GM18507 (cell line): ENCODE data around the gene MSANTD7.
"Not testable (repeated sequence)": the region's sequence is repeated elsewhere in the genome, so short reads cannot be mapped to it uniquely, and the experiment has no call there.

ENCODE experiments used
- DNase-seq: peaks from one replicate; pipeline ENCODE4 v3.0.0; 2011; ENCODE audit warnings: low read depth; ENCODE audit not compliant: insufficient read length; ENCODE audit errors: extremely low spot score
- FAIRE-seq: peaks from 2 replicates; lab custom pipeline; 2011; peaks lifted over from hg19 to GRCh38; lab: Jason Lieb, UNC

Gene MSANTD7

DNA sequence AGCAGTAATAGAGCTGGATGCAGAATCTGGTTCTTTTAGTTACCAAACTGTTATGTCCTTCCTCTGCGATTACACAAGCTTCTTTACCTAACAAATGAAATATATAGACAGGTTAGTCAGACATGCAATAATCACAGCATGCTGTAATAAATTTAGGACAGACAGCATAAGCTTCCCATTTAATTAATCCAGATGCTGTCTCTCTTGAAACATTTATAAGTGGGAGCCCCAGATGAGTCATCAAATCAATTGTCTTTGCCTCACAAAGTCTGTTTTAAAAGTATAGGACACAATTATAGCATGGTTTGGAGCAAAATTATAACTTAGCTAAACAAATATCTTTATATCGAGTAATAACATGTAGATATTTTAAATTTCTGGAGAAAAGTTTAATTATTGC is 1.9 kb upstream of the MSANTD7 start:
- DNase-seq = no peak
- no peak for FAIRE-seq

DNA sequence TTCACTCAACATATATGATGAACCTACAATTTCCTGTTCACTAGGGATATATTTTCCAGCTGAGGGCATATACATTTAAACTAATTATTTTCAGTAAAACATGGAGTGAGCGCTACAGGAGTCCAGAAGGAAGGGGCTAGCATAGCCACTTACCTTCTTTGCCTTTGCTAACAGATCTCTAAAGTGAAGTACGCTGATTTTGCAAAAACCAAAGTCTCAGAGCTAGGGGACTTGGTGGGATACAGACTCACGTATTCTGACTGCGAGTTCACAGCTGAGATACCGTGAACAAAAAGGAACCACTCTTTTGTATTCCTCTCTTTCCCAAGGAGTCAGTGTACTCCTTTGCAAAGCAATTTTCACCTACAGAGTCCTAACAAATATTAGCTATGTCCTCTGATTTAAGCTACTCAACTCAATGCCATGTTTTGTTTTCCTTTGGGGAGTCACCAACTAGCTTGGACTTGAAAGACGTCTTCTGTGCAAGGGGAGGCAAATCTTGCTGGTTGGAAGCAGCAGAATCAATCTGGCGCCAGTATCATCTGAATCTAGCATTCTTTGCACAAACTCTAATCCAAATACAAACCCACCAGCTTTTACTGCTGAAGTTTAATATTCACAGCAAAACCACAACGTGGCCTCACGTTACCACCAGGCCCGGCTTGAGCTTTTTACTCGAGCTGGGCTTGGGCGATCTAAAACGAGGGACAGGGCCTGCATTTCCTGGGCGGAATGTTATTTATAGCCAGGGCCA is 926 bp upstream of the MSANTD7 start:
- FAIRE-seq (no peak), DNase-seq (no peak)

DNA sequence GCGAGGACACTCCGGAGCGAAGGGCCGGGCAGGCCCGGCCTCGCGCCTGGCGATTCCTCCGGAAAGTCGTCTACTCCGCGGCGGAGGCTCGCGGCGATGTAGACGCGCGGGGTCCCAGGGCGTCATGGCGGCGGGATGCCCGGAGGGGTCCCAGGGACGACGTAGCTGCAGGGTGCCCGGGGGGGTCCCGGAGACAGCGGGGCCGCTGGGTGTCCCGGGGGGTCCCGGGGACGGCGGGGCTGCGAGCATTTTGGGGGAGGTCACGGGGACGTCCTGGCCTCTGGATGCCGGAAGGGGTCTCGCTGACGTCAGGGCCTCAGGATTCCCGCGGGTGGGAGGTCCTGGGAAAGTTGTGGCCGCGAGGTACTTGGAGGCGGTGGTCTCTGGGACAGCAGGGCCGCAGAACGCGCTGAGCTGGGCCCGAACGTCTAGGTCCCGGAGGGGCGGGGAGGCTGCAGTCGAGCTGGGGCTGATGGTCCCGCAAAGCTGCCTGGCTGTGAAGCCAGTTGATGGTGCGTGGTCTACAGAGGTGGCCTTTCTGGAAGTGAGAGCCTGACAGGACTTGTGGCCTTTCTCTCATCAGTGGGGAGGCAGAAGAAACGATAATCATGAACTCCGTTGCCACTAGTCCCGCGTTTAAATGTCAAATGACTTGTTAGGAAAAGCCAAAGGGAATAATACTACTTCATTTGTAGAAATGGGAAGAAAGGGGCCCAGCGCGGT is 637 bp downstream of the MSANTD7 start:
- peak; percentile 12 for DNase-seq
- no peak for FAIRE-seq

DNA sequence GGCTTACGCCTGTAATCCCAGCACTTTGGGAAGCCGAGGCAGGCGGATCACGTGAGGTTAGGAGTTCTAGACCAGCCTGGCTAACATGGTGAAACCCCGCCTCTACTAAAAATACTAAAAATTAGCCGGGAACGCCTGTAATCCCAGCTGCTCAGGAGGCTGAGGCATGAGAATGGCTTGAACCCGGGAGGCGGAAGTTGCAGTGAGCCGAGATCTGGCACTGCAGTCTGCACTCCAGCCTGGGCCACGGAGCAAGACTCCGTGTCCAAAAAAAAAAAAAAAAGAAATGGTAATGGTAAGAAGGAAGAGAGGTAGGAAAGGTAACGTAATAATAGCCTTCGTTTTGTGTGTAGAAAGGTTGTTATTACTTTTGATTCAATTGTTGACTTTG is 1.2 kb downstream of the MSANTD7 start:
- FAIRE-seq (no peak), DNase-seq (no peak)

DNA sequence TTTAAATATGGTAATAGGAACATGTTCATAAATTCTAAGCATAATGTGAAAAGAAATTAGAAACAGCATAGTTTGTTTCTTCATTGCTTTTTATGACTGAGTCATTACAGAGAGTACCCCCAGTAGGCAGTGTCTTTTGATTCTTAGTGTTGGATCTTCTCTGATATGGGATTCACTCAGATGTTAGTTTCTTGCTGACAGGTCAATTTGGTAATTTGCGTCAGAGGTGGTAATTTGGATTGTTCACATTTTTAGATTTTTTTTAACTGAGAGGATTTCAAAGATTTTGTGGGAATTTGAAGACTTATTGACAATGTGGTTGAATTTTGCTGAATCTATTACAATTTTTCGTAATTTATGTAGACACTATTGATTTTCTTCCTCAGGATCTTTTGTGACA is 2.1 kb downstream of the MSANTD7 start:
- FAIRE-seq (no peak), DNase-seq (no peak)

DNA sequence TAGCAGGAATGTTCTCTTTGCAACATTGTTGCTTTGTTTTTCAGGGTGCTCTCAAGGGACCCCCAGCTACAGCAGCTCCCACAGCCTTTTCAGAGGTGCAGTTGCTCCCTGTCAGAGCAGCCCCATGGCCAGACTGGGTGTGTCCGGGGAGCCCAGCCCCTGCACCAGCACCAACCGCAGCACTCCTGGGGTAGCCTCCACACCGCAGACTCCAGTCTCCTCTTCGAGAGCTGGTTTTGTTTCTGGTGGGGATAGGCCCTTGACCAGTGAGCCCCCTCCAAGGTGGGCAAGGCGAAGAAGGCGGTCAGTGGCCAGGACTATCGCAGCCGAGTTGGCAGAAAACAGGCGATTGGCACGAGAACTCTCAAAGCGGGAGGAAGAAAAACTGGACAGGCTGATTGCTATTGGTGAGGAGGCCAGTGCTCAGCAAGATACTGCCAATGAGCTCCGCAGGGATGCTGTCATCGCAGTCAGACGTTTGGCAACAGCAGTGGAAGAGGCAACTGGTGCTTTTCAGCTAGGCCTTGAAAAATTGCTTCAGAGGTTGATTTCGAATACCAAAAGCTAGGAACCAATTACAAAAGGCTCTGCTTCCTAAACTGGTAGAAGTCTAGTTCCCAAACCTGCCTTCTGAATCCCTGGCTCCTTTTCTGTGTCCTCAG is 5.4 kb downstream of the MSANTD7 start:
- DNase-seq (no peak), FAIRE-seq (no peak)

DNA sequence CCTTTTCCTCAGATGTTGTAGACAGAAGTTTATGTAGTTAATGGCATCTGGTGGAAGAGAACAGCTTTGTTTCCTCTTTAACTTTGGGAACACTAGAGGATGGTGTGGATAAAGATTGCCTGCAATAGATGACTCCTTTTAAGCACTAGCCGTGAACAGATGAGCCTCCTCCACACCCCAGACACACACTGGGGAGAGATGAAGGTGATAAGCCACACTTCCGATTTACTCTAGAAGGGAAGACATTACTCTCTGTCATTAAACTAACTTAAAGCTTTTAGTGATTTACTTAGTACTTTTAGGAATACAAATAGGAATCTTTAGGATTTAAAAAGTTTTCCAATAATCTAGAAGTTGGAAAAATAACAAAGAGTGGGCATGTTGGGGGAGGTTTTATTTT is 6.8 kb downstream of the MSANTD7 start:
- FAIRE-seq = no peak
- no peak for DNase-seq

DNA sequence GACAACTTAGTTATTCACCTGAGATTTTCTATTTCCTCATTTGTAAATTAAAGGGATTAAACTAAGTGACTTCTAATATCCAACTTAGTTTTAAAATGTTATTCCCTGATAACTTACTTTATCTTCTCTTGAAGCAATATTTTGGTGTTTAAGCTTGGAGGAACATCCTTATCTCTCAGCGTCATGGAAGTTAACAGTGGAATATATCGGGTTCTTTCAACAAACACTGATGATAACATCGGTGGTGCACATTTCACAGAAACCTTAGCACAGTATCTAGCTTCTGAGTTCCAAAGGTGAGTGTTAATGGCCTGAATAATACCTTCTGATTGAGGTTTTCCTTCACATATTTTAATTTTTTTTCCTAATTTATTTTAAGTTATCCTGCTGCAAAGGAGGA is 14.1 kb downstream of the MSANTD7 start:
- no peak for FAIRE-seq
- DNase-seq = no peak

DNA sequence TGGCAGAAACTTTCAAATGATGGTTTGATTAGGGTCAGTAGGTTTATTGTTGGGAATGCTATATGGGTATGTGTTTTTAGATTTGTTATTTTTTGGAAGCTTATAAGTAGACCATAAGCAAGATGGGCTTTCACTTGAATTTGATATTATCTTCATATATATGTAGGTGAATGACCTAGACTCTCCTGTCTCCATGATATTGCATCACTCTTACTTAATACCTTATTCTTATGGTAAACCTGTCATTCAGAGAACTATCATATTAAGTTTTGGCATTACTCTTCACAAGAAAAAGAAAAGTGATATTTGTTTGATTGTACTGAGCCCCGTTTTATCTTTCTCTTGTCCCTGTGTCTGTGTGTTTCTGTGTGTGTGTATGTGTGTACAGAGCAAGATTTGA is 17.3 kb downstream of the MSANTD7 start:
- FAIRE-seq (no peak), DNase-seq (no peak)

DNA sequence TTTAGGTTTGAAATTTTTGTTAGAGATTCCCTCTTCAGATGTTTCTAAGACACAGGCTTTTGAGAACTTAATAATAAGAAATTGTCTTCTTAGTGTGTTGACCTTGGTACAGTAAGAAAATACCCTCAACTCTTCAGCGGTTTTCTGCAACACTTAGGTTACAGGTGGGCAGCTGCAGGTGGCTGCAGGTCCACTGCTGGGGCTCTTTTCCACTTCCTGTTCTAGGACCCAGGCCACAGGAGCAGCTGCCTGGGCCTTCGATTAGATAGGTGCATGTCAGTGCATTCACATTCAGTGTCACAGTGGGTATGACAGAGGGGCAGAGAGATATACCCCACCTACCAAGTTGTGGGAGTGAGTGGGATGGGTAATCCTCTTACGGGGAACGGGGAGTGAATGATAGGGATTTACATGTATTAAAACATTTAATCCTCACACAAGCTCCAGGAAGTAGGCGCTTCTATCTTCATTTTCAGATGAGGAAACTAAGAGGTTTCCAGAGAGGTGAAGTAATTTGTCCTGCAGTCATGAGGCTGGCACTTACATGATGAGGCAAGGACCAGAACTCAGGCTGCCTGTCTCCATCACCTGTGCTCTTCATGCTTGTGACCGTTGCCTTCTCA is 20.3 kb downstream of the MSANTD7 start:
- FAIRE-seq = no peak
- no peak for DNase-seq

DNA sequence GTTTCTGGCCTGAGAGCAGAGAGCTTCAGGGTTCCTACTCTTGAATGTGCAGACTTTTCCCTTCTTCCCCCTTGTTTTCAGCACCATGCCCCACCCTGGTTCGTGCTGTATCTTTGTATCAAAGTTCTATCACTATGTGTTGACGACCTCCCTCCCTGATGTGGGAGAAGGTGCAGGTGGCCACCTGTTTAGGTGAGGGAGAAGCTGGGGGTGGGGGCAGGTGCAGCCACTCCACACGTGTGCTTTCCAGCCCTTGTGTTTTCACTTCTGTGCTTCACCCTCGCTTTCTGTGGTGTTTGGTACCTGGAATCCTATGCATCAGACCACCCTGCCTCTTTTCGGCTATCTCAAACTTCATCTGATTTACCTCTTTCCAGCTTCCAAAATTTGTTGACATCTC is 20.9 kb downstream of the MSANTD7 start:
- no peak for DNase-seq
- FAIRE-seq = no peak

DNA sequence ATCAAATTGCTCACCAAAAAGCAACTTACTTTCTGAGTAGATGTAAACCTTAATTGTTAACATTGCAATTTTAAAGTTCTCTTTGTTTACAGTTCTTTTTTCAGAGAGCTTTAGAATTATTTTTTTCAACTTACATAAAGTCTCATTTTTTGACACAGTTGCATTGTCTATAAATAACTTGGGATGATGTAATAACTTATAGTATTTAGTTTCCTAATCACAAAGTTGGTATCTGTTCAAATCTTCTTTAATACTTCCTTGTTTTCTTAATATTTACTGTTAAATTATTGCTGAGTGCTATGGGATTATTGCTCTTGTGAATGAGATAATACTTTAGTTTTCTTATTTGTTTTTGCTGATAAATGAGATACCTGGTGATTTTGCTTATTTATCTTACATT is 21.7 kb downstream of the MSANTD7 start:
- DNase-seq = no peak
- no peak for FAIRE-seq

DNA sequence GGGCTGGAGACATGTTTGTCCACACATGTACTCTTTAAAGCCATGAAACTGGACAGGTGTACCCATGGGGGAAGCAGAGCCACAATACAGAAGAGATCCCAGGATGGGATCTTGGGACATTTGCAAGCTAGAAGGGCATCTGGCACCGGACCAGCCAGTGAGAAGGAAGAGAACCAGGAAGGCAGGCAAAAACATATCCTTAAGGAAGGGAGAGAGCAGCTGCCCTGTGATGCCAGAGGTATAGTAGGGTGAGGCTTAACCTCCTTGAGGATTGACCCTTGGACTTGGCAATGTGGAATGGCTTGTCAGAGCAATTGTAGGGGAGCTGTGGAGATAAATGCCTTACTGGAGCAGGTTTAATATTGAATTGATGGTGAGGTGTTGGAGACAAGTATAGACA is 22.7 kb downstream of the MSANTD7 start:
- FAIRE-seq (no peak), DNase-seq (no peak)

DNA sequence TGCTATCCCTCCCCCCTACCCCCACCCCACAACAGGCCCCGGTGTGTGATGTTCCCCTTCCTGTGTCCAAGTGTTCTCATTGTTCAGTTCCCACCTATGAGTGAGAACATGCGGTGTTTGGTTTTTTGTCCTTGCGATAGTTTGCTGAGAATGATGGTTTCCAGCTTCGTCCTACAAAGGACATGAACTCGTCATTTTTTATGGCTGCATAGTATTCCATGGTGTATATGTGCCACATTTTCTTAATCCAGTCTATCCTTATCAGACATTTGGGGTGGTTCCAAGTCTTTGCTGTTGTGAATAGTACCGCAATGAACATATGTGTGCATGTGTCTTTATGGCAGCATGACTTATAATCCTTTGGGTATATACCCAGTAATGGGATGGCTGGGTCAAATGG is 26.4 kb downstream of the MSANTD7 start:
- not testable (repeated sequence) for DNase-seq, FAIRE-seq

DNA sequence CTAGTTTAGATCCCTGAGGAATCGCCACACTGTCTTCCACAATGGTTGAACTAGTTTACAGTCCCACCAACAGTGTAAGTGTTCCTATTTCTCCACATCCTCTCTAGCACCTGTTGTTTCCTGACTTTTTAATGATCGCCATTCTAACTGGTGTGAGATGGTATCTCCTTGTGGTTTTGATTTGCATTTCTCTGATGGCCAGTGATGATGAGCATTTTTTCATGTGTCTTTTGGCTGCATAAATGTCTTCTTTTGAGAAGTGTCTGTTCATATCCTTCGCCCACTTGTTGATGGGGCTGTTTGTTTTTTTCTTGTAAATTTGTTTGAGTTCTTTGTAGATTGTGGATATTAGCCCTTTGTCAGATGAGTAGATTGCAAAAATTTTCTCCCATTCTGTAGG is 26.8 kb downstream of the MSANTD7 start:
- DNase-seq, FAIRE-seq: not testable (repeated sequence)

DNA sequence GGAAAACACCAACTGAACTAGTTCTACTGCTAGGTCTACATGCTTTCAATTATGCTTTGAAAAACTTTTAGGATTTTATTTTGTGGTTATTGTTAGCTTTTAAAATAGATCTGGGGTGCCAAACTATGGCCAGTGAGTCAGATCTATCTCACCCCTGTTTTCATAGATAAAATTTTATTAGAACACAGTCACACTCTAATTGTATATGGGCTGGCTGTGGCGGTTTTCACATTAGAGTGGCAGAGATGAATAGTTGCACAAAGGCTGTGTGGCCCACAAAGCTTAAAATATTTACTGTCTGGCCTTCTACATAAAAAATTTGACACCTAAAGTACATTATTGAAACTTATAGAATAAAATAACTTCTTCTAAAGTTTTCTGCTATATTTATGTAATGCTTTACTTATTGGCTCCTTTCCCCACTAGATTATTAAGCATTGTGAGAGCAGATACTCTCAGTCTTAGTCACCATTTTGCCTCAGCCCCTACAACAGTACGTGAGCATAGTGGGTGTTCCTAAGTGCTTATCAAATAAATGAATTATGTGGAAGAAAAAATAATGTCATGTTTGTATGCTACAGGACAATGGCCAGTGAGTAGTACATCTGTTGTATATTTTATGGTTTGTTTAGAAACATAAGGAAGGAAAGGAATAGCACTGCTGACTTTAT is 35.1 kb downstream of the MSANTD7 start:
- FAIRE-seq = peak; percentile 69
- no peak for DNase-seq

DNA sequence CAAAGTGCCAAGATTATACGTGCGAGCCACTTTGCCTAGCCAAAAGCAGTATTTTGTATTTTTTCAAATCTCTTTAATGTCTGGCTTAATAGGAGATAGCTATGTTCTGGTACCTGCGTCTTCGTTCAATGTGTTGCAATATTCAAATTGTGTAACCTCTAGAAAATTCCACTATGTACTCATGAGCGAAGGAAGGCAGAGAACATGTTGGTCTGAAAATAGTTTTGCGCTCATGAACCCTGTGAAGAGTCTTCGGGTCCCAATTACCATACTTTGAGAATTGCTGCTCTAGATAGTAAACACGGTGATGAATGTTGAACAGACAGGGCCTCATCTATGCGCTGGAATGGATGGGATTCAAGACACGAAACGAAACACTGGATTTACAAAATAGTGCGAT is 37.8 kb downstream of the MSANTD7 start:
- no peak for DNase-seq

DNA sequence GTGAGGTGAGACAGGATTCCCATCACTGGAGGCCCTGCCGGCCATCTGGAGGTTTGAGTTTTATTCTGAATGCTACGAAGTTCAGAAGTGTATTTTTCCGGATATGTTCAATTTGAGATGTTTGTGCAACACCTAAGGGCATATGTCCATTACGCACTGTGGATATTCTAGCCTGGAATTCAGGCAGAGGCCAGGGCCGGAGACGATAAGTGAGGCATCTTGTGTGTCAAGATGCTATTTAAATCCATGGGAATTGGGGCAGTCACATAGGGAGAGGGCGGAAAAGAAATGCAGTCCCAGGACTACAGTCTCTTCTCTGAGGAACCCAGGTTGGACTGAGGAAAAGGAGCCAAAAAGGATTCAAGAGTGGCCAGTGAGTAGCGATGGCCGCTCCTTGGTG is 38.7 kb downstream of the MSANTD7 start:
- DNase-seq (no peak), FAIRE-seq (no peak)

More for the DNA sequence above, 37.8 kb downstream of the MSANTD7 start:
- FAIRE-seq = no peak

DNA sequence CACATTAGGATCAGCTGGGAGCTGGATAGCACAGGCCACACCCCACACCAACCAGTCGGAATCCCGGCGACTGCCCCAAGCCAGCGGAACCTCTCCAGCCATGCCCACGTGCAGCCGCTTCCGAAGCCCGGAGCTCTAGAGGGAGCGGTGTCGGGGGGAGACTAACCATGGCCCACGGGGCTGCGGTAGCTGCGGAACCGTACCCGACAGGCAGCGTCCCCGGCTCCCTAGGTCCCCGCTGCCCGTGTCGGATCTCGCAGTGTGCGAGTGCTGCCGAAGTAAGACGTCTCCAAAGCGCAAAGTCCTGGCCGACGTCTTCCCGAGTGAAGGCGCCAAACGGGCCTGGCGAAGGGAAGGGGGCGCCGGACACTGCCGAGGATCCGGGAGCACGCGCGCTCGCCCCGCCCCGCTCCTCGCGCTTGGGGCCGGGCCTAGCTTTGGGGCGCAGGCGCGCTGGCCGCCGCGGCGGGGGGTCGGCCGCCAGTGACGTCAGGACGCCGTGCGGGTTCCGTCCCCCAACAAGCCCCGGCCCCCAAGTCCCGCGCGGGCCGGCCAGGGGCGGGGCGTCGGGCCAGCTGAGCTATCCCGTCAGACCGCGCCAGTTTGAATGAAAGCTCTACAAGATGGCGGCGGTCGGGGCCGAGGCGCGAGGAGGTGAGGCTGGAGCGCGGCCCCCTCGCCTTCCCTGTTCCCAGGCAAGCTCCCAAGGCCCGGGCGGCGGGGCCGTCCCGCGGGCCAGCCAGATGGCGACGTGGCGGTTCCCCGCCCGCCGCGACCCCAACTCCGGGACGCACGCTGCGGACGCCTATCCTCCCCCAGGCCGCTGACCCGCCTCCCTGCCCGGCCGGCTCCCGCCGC is 40.4 kb downstream of the MSANTD7 start, which contains the start of gene SUV39H2:
TSS of gene SUV39H2 (plus strand) at position 601 of the 858 bp plus-strand sequence. CDS start at position 624, 23 bp downstream.
- DNase-seq (peak; percentile 99), FAIRE-seq (peak; percentile 92)
